NCI-H82 treated with DMSO at 0.1 percent for 48 hours (cell line): ENCODE measurements around the gene PIK3CA.
"Not testable (repeated sequence)": the region's sequence is repeated elsewhere in the genome, so short reads cannot be mapped to it uniquely, and the experiment has no call there.

Experiments
- DNase-seq: peaks from one replicate; lab custom pipeline; 2025; ENCODE audit not compliant: unreplicated experiment; lab: John Stamatoyannopoulos, UW

Gene PIK3CA

GRCh38 chr3:179260949-179261765 lies 113.0 kb downstream of the PIK3CA start:
- no peak for DNase-seq

- no peak for DNase-seq
Observed at GRCh38 chr3:179263134-179263533, 115.0 kb downstream of the PIK3CA start.

GRCh38 chr3:179264449-179264848 lies 116.3 kb downstream of the PIK3CA start:
- DNase-seq = no peak

DNA sequence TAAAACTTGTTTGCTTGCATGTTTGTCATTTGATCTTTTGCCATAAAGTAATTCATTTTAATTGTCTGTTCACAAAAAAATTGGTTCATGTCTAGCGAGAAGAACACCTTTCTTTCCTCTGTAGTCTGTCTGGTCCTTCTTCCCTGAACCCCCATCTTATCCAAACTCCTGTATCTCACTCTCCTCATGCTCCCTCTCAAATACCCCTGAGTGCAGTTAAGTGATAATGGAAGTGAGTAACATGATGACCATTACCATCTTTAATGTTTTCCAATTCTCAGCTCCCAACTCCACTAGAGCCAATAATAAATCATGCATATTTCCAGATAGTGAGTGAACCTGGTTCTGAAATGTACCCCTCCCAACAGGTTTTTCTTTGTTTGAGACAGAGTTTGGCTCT lies 116.9 kb downstream of the PIK3CA start:
- no peak for DNase-seq

DNA sequence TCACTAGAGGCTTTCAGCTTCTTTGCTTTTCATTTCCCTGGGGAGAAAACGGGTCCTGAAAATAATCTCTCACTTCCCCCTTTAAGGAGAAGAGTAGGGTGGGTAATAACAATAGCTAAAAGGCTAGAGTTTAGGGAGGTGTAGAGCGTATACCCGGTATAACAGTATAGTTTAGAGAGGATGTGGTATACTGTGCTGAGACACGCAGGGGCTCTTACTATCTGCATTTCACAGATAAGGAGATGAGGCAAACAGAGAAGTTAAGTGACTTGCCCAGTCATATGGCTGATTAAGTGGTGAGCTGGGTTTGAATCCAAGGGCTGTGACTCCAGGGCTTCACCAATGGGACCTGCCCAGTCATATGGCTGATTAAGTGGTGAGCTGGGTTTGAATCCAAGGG lies 117.7 kb downstream of the PIK3CA start:
- DNase-seq = no peak

GRCh38 chr3:179266701-179267211 lies 118.6 kb downstream of the PIK3CA start:
- no peak for DNase-seq

DNA sequence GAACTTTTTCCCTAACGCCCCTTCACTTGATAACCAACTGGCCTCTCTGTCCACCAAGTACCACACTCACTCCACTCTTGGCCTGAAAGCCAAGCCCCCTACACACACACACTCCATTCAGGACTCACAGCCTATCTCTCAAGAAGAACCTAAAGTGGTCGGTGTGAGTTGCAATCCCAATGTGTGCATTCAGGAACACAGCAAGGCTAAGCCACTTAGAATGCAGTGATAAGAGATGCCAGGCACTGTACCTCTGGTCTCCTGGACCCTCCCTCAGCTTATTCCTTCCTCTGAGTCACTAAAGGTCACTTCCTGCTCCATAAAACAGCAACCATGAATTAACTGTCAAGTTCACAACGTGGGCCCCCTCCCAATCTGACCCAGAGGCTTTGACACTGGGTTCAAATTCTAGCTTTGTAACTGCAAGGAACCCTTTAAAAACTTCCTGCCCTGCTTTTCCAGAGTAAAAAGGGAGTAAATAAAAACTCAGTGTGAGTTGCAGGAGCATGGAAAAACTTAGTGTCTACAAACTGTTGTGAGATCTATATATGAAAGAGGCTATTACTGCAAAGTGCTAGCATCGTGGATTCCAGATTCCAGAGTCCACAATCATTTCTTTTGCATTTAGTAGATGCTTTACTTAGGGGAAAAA lies 120.4 kb downstream of the PIK3CA start:
- no peak for DNase-seq

GRCh38 chr3:179269152-179269707 lies 121.1 kb downstream of the PIK3CA start:
- DNase-seq = no peak

DNA sequence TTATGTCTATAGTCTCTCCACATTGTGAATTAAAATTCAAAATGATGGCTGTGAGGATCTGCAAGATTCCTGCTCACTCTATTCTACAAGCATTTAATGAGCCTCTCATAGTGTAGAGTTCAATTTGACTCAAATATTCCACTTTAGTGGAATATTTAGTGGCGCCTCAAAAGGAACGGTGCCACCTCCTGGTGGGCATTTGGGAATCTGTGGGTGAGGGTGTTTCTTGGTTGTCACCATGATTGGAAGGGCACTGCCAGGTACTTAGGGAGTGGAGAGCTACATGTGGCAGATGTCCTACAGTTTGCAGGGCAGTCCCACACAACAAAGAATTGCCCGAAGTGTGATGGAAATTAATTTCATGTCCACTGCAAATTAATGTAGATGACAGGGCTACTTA lies 124.2 kb downstream of the PIK3CA start:
- DNase-seq = no peak

- not testable (repeated sequence) for DNase-seq
Observed at GRCh38 chr3:179274434-179274833, 126.3 kb downstream of the PIK3CA start.

DNA sequence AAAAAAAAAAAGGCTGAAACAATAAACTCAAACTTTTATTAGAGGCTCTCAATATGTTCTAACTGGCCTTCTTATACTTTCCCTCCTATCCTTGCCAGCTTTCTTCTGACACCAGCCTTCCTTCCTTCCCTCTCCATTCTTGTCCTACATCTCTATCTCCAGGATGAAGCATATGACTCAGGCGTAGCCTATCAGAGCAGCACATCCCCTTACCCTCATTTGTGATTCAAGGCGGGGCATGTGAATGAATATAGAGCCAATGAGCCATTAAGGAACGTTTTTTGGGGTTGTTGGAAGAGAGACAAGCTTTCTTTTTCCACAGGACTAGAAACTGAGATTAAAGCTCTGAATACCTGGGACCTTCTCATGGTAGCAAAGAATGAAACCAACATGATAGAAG lies 127.8 kb downstream of the PIK3CA start:
- DNase-seq = no peak

GRCh38 chr3:179276743-179277142 lies 128.6 kb downstream of the PIK3CA start:
- DNase-seq = no peak

GRCh38 chr3:179278151-179278550 lies 130.0 kb downstream of the PIK3CA start:
- no peak for DNase-seq

- no peak for DNase-seq
Observed at GRCh38 chr3:179278932-179279693, 131.0 kb downstream of the PIK3CA start.

- no peak for DNase-seq
Observed at GRCh38 chr3:179279837-179280236, 131.7 kb downstream of the PIK3CA start.

- DNase-seq = no peak
Observed at GRCh38 chr3:179281825-179282224, 133.7 kb downstream of the PIK3CA start.

GRCh38 chr3:179286331-179286730 lies 138.2 kb downstream of the PIK3CA start:
- peak; percentile 57 for DNase-seq

DNA sequence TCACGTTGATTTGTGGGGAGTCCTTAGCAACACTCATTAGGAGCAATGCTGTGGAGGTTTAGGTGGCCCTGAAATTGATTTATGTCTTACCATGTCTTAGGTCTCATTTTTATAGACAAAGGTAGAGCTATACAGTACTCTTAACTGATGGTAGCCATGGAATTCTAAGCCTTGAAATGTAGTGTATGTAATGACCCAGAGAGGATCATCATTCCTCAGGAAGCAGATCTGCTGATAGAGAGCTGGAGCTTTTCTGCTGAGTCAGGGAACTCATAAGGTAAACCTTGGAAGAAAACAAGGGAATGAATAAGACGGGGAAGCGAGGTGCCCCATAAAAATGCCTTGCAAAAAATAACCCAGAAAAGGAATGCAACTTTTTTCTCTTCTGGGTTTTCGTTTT lies 140.7 kb downstream of the PIK3CA start:
- DNase-seq = no peak

DNA sequence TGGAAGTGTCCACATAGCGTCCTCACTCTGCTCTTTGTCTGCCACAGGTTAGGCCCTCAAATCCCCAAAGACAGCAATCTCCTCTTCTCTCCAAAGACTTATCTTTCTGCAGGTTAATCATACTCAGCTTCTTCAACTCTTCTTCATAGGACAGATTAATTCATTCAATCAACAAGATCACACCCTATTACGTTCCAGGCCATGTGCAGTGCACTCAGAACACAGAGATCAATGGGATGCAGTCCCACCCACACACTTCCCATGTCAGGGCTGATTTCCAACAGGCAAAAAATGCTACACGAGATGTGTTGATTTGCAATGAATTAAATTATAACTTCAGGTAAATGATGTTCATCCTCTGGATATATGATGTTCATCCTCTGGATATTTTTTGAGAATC lies 141.1 kb downstream of the PIK3CA start:
- peak; percentile 55 for DNase-seq
